Activated CD4-positive, alpha-beta memory T cell treated with anti-CD3 and anti-CD28 coated beads, Interleukin-2, amount 10 ng/mL, durations not matched to agents 7 days and 5 days (primary cell): Measurements from ENCODE around the gene CHFR. TPM values are rescaled to one million over a fixed set of nuclear protein-coding genes. Genes with fewer than 3 reads are reported as not detected.
"Not testable (repeated sequence)": the region's sequence is repeated elsewhere in the genome, so short reads cannot be mapped to it uniquely, and the experiment has no call there.

Source experiments
- CTCF ChIA-PET: fragments of 350-600 bp; sonication (Branson Sonifier 250); formaldehyde crosslinking; loops from one replicate; lab custom pipeline; 2021; ENCODE audit warnings: antibody characterized with exemption, inconsistent platforms; lab: Charles Lee
- POLR2A ChIA-PET: fragments of 350-600 bp; sonication (Branson Sonifier 250); formaldehyde crosslinking; loops from one replicate; lab custom pipeline; 2021; ENCODE audit warnings: antibody characterized with exemption; lab: Charles Lee
- DNase-seq: peaks from one replicate; pipeline ENCODE4 v3.0.0-alpha.2; 2020
- H3K27ac Mint-ChIP-seq: one replicate; pipeline ENCODE4 v1.8.0; 2021; ENCODE audit warnings: mild to moderate bottlenecking, mixed read lengths
- H3K27me3 Mint-ChIP-seq: one replicate; pipeline ENCODE4 v1.8.0; 2021; ENCODE audit warnings: mixed read lengths
- H3K36me3 Mint-ChIP-seq: one replicate; pipeline ENCODE4 v1.8.0; 2021; ENCODE audit warnings: low read depth, mixed read lengths
- H3K4me1 Mint-ChIP-seq: one replicate; pipeline ENCODE4 v1.8.0; 2021; ENCODE audit warnings: mixed read lengths
- H3K4me3 Mint-ChIP-seq: one replicate; pipeline ENCODE4 v1.8.0; 2021; ENCODE audit warnings: mild to moderate bottlenecking, mixed read lengths
- H3K9me3 Mint-ChIP-seq: one replicate; pipeline ENCODE4 v1.8.0; 2021; ENCODE audit warnings: mixed read lengths
- total RNA-seq, 2 experiments: library from RNA; stranded (reverse); gene quantifications; one replicate each; pipeline ENCODE4 v1.2.3, GENCODE V29; 2021

The CHFR gene, protein sequence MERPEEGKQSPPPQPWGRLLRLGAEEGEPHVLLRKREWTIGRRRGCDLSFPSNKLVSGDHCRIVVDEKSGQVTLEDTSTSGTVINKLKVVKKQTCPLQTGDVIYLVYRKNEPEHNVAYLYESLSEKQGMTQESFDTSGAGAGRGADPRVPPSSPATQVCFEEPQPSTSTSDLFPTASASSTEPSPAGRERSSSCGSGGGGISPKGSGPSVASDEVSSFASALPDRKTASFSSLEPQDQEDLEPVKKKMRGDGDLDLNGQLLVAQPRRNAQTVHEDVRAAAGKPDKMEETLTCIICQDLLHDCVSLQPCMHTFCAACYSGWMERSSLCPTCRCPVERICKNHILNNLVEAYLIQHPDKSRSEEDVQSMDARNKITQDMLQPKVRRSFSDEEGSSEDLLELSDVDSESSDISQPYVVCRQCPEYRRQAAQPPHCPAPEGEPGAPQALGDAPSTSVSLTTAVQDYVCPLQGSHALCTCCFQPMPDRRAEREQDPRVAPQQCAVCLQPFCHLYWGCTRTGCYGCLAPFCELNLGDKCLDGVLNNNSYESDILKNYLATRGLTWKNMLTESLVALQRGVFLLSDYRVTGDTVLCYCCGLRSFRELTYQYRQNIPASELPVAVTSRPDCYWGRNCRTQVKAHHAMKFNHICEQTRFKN
- total RNA-seq: 10 to 100 TPM; 78.7 to 78.8 TPM

DNA sequence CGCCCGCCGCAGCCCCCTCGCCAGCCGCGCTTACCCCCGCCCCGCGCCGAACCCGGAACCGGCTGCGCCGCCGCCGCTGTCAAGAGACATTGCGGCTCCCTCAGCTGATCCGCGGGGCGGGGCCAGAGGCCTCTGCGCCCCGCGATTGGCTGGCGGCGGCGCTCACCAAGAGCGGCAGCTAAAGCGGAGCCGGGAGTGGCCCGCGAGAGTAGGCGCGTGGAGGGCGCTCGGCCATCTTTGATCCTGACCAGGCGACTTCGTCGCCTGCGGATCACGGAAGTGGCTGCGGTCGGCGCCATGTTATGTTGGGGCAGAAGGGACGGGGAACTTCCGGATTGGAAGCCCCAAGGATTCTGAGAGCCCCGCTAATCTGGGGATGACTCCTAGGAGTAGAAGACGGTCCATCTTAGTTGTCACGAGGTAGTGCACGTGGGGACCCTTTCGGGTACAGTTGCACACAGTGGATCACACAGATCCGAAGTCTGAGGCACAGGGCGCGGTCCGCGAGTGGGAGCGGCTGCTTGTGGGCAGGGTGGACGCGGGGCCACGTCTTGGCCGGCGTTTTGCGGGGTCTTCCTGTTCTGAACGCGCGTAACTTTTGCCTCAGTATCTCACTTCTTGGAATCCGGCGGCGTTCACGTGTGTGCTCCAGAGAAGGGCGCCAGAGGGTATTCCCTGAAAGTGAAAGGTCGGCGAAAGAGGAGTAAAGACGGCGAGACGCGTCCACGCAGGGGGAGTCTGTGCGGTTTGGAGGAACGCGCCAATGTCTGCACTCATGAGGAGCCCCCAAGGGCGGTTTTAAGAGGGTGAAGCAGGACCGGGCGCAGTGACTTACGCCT lies at the start of gene CHFR:
Gene CHFR (minus strand): TSS at position 93 of the 839 bp plus-strand sequence. CDS start 277 bp downstream, outside the sequence.
- ChIA-PET POLR2A (interaction anchor here (0.6 to 2.5 kb wide), 9 partner anchors 12 to 317 kb away, joined by 3 to 15 read pairs (median 6); partner anchors contain the start of genes ZNF10, ZNF26, ZNF84 and ZNF891), CTCF (interaction anchor here (1.0 to 1.1 kb wide), 2 partner anchors 17 to 59 kb away, joined by 4 to 6 read pairs; partner anchors contain the start of gene GOLGA3)
- Mint-ChIP-seq H3K4me3 (peak within 1 kb of the TSS; percentile 97), H3K27ac (peak within 1 kb of the TSS; percentile 100), H3K36me3 (peaks cover 60% of the 10 kb centered on the region), H3K4me1 (peaks cover 20% of the 10 kb centered on the region), H3K9me3 (peaks cover 33% of the 10 kb centered on the region), H3K27me3 (peaks cover 3% of the 10 kb centered on the region)
- peak; percentile 97 for DNase-seq

DNA sequence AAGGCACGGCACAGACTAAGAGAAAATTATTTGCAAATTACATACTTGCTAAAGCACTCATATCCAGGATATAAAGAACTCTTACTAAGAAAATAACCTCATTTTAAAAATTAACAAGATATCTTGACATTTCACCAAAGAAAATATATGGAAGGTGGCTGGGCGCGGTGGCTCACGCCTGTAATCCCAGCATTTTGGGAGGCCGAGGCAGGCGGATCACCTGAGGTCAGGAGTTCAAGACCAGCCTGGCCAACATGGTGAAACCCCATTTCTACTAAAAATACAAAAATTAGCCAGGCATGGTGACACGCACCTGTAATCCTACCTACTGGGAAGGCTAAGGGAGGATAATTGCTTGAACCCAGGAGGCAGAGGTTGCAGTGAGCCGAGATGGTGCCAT lies 49.5 kb upstream of the CHFR start:
- H3K36me3 Mint-ChIP-seq: peaks cover 34% of the 10 kb centered on the region
- DNase-seq: not testable (repeated sequence)

DNA sequence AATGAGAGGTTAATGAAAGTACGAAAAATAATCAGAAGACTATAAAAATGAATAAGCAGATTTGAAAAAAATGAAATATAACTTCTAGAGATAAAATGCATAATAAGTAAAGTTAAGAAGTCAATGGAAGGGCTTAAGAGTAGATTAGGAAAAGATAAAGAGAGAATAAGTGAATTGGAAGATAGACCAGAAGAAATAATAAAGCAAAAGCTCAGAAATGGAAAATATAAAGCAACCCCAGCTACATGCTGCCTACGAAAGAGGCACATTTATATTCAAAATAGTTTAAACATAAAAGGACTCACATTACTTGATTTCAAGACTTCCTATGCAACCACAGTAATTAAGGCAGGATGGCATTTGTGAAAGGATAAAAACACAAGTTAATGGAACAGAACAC lies 48.8 kb upstream of the CHFR start:
- CTCF ChIA-PET: no interaction called here
- no peak for DNase-seq
- POLR2A ChIA-PET: no interaction called here
- Mint-ChIP-seq H3K4me1 (no peaks in the 10 kb centered on the region), H3K36me3 (peaks cover 31% of the 10 kb centered on the region), H3K27me3 (no peaks in the 10 kb centered on the region), H3K9me3 (peaks cover 54% of the 10 kb centered on the region), H3K4me3 (no peak overlapping the region), H3K27ac (no peak overlapping the region)

More for the DNA sequence above, 49.5 kb upstream of the CHFR start:
- H3K4me1 Mint-ChIP-seq, CTCF ChIA-PET, POLR2A ChIA-PET, H3K27ac Mint-ChIP-seq, H3K4me3 Mint-ChIP-seq, H3K27me3 Mint-ChIP-seq: not testable (repeated sequence)
- peaks cover 55% of the 10 kb centered on the region for H3K9me3 Mint-ChIP-seq

DNA sequence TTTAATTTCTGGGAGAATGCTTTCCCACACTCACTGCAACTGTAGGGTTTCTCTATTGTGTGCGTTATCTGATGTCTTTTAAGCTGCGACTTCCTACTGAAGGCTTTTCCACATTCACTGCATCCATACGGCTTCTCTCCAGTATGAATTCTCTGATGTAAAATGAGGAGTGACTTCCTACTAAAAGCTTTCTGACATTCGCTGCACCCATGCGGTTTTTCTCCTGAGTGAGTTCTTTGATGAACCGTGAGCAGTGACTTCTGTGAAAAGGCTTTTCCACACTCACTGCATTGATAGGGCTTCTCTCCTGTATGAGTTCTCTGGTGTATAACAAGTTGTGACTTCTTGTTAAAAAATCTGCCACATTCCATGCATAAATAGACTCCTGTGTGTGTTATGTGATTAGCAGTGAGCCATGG lies 39.0 kb upstream of the CHFR start:
- peaks cover 57% of the 10 kb centered on the region for H3K36me3 Mint-ChIP-seq
- CTCF ChIA-PET: no interaction called here

DNA sequence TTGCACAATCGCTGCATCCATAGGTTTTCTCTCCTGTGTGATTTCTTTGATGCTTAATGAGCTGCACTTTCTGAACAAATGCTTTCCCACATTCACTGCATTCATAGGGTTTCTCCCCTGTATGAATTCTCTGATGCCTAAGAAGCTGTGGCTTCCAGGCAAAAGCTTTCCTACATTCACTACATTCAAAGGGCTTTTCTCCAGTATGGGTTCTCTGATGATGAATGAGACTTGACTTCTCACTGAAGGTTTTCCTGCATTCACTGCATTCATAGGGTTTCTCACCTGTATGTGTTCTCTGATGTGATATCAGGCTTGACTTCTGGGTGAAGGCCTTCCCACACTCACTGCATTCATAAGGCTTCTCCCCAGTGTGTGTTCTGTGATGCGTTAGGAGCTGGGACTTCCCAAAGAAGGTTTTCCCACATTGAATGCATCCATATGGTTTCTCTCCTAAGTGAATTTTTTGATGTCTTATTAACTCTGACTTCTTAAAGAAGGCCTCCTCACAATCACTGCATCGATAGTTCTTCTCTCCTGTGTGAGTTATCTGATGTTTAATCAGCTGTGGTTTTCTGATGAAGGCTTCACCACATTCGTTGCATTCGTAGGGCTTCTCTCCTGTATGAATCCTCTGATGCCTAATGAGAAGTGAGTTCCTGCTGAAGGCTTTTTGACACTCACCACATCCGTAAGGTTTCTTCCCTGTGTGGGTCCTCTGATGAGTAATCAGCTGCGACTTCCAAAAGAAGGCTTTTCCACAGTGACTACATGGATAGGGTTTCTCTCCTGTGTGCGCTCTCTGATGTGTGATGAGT lies 38.4 kb upstream of the CHFR start:
- Mint-ChIP-seq H3K27ac (no peak overlapping the region), H3K9me3 (peaks cover 75% of the 10 kb centered on the region), H3K4me3 (no peak overlapping the region), H3K27me3 (no peaks in the 10 kb centered on the region), H3K4me1 (no peaks in the 10 kb centered on the region), H3K36me3 (peaks cover 58% of the 10 kb centered on the region)
- CTCF ChIA-PET: interaction anchor here (1.3 kb wide), 1 partner anchor 21 kb away, joined by 4 read pairs; no protein-coding TSS in a partner anchor
- POLR2A ChIA-PET: no interaction called here
- no peak for DNase-seq

More for the DNA sequence above, 39.0 kb upstream of the CHFR start:
- Mint-ChIP-seq H3K4me1 (no peaks in the 10 kb centered on the region), H3K4me3 (no peak overlapping the region), H3K27me3 (no peaks in the 10 kb centered on the region), H3K27ac (no peak overlapping the region), H3K9me3 (peaks cover 74% of the 10 kb centered on the region)
- POLR2A ChIA-PET: no interaction called here
- DNase-seq: no peak

DNA sequence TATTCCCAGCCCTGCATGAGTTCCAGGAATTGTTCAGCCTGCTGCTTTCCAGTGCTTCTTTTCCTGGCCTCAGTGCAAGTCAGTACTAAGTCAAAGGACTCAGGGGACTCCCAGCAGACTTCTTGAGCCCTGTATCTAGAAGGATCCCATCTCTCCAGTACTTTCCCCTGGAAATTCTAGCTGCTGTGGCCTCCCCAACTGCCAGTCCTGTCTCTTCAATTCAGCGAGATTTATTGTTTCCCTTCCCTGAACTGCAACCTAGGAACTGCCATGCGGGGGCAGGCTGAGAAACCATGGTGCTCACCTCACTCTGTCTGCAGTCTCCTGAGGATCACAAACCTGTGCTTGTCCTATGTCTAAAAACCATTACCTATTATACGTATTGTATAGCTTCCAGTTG lies 37.0 kb upstream of the CHFR start:
- Mint-ChIP-seq H3K9me3 (peaks cover 67% of the 10 kb centered on the region), H3K4me1 (no peaks in the 10 kb centered on the region), H3K4me3 (no peak overlapping the region), H3K27ac (no peak overlapping the region), H3K36me3 (peaks cover 51% of the 10 kb centered on the region), H3K27me3 (no peaks in the 10 kb centered on the region)
- DNase-seq: no peak
- ChIA-PET POLR2A (no interaction called here), CTCF (no interaction called here)

DNA sequence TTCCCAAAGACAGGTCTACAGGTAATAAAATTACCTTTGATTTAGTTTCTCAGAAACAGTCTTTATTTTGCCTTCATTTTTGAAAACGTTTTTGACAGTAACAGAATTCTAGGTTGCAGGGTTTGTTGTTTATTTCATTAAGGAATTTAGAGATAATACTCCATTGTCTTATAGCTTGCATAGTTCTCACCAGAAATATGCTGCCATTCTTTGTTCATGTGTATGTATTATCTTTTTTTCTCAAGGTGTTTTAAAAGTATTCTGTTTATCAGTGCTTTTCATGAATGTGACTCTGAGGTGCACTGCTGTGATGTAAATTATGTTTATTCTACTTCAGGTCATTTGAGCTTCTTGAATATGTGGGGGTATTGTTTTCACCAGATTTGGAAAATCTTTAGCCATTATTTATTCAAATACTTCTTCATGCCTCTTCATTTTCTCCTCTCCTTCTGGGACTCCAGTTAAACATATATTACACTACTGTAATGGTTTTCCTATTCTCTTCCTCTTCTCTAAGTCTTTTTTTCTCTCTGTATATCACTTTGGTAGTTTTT lies 36.0 kb upstream of the CHFR start:
- Mint-ChIP-seq H3K27me3 (no peaks in the 10 kb centered on the region), H3K27ac (no peak overlapping the region)
- CTCF ChIA-PET: no interaction called here

DNA sequence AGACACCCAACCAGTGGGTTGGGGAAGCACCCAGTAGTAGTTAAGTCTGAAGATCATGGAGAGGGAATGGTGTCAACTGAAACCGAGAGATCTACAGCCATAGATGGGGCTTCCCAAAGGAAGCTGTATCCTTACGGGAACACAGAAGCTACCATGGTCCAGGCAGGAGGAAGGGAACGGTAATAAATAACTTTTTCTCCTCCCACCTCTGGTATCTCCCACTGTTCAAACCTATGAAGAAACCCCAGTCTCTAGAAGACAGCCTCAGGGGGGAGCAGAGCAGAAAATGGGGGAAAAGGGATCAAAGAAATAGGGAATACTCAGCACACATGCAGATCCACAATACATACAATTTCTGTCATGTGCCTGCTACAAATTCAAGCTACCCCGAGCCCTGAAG lies 35.3 kb upstream of the CHFR start:
- ChIA-PET POLR2A (no interaction called here), CTCF (no interaction called here)
- peaks cover 73% of the 10 kb centered on the region for H3K9me3 Mint-ChIP-seq
- H3K36me3 Mint-ChIP-seq: peaks cover 50% of the 10 kb centered on the region
- DNase-seq: no peak
- no peak overlapping the region for H3K27ac Mint-ChIP-seq
- no peaks in the 10 kb centered on the region for H3K4me1 Mint-ChIP-seq
- H3K27me3 Mint-ChIP-seq: no peaks in the 10 kb centered on the region
- H3K4me3 Mint-ChIP-seq: no peak overlapping the region

More for the DNA sequence above, 36.0 kb upstream of the CHFR start:
- peaks cover 68% of the 10 kb centered on the region for H3K9me3 Mint-ChIP-seq
- H3K4me1 Mint-ChIP-seq: no peaks in the 10 kb centered on the region
- peaks cover 45% of the 10 kb centered on the region for H3K36me3 Mint-ChIP-seq
- no peak for DNase-seq
- POLR2A ChIA-PET: no interaction called here
- no peak overlapping the region for H3K4me3 Mint-ChIP-seq

DNA sequence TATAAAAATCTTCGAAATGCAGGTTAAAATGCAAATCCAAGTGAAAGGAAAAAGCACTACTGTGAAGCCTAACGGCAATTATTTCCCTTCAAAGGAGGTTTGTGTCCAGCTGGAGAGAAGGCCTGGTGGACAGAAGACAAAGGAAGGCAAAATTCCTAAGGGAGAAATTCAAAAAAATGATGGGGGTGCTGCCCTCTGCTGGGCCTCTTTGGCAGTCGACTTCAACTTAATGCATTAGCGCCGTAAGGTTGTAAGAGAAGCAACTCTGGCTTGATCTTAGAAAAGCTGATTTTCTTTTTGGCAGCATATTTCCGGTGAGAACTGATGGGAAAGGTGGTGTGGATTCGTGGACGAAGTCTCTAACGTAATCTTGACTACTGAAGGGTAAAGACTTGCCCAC lies 34.3 kb upstream of the CHFR start:
- Mint-ChIP-seq H3K27me3 (no peaks in the 10 kb centered on the region), H3K9me3 (peaks cover 70% of the 10 kb centered on the region), H3K27ac (no peak overlapping the region), H3K4me1 (no peaks in the 10 kb centered on the region), H3K36me3 (peaks cover 46% of the 10 kb centered on the region), H3K4me3 (no peak overlapping the region)
- CTCF ChIA-PET: interaction anchor here (0.8 kb wide), 1 partner anchor 9 kb away, joined by 3 read pairs; no protein-coding TSS in a partner anchor
- POLR2A ChIA-PET: no interaction called here
- no peak for DNase-seq

DNA sequence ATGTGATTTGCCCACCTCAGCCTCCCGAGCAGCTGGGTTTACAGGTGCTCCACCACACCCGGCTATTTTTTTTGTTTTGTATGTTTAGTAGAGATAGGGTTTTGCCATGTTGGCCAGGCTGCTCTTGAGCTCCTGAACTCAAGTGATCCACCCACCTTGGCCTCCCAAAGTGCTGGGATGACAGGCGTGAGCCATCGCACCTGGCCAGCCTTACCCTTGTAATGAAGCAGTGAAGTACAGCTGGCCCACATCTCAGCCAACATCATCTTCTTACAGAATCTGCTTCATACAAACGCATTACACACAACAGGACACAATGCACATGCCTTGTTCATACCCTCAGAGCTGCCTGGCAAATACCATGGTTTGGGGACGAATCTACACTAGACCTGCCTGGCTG lies 31.3 kb upstream of the CHFR start:
- H3K27ac Mint-ChIP-seq: no peak overlapping the region
- no peaks in the 10 kb centered on the region for H3K27me3 Mint-ChIP-seq
- DNase-seq: no peak
- POLR2A ChIA-PET: no interaction called here
- no peak overlapping the region for H3K4me3 Mint-ChIP-seq
- CTCF ChIA-PET: no interaction called here
- H3K4me1 Mint-ChIP-seq: no peaks in the 10 kb centered on the region
- peaks cover 61% of the 10 kb centered on the region for H3K9me3 Mint-ChIP-seq
- peaks cover 36% of the 10 kb centered on the region for H3K36me3 Mint-ChIP-seq

DNA sequence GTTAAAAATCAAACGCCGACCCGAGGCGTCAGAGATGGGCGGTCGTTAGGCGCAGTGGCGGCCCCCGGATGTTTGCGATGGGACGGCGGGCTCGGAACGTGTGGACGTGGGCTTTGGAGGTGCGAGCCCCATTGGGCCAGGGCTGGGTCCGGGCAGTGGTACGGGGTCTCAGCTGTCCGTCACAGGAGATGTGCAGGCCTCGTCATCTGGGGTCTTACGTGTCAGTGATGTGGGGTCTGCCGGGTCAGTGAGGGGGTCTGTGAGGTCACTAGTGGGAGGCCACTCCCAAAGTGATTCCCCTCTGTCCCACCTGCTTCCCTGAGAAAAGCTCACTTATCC lies 21.6 kb upstream of the CHFR start:
- CTCF ChIA-PET: interaction anchor here (1.4 kb wide), 1 partner anchor 172 kb away, joined by 3 read pairs; no protein-coding TSS in a partner anchor
- H3K36me3 Mint-ChIP-seq: peaks cover 27% of the 10 kb centered on the region
- H3K4me1 Mint-ChIP-seq: peaks cover 19% of the 10 kb centered on the region
- peaks cover 37% of the 10 kb centered on the region for H3K9me3 Mint-ChIP-seq
- DNase-seq: no peak
- peak overlapping the region; percentile 78 for H3K4me3 Mint-ChIP-seq
- peak overlapping the region; percentile 91 for H3K27ac Mint-ChIP-seq
- POLR2A ChIA-PET: interaction anchor here (1.0 to 1.5 kb wide), 9 partner anchors 20 to 979 kb away, joined by 3 to 7 read pairs (median 3); partner anchors contain the start of genes CHFR, ZNF10, ZNF605 and ZNF891
- peaks cover 7% of the 10 kb centered on the region for H3K27me3 Mint-ChIP-seq
